ENCODE results near the gene JAK2. TPM values are rescaled to one million over a fixed set of nuclear protein-coding genes. Genes with fewer than 3 reads are reported as not detected.

The JAK2 gene
- total and polyA plus RNA-seq, 2 of the 4 experiments (the other 2 are of a cell fraction) = 2.3 to 6.1 TPM

- Histone ChIP-seq H2BK5ac (ENCODE audit: low read depth, low read length, poor library complexity, severe bottlenecking) (no peak overlapping the region), H2BK120ac (ENCODE audit: low read depth, low read length) (no peak overlapping the region), H2AK9ac (replicated peaks; ENCODE audit: low read depth, low read length, poor library complexity) (no peak overlapping the region), H2AK5ac (ENCODE audit: low read depth, low read length) (no peak overlapping the region), H3K4me2 (ENCODE audit: low read depth, low read length) (no peak overlapping the region), H2BK15ac (ENCODE audit: low read depth, low read length) (no peak overlapping the region), H3K4ac (ENCODE audit: low read depth, low read length) (no peak overlapping the region), H3K9me1 (ENCODE audit: insufficient read depth, low read length) (no peaks in the 10 kb centered on the region), H4K91ac (ENCODE audit: insufficient read depth, low read depth, low read length) (no peak overlapping the region), H4K5ac (ENCODE audit: low read depth, low read length) (no peak overlapping the region), H3K4me3 (ENCODE audit: insufficient read depth, low read depth, low read length) (no peak overlapping the region), H3K4me1 (ENCODE audit: control insufficient read depth, insufficient read depth, low read length) (no peaks in the 10 kb centered on the region), H3K23ac (ENCODE audit: low read depth, low read length) (no peak overlapping the region), H3K9me3 (ENCODE audit: control insufficient read depth, insufficient read depth, low read length) (no peaks in the 10 kb centered on the region), H2BK20ac (ENCODE audit: low read depth, low read length) (no peak overlapping the region), H3K27me3 (ENCODE audit: control insufficient read depth, insufficient read depth, low read length) (no peaks in the 10 kb centered on the region), H2AFZ (replicated peaks; ENCODE audit: low read length, poor library complexity) (no peak overlapping the region), H3K79me1 (ENCODE audit: low read depth in 1 of 2, low read length in 2 of 2) (no peaks in the 10 kb centered on the region; a peak in 2 of 4 replicates), H4K20me1 (ENCODE audit: insufficient read depth, low read length) (no peaks in the 10 kb centered on the region), H3K9ac (ENCODE audit: low read depth, low read length) (no peak overlapping the region), H4K8ac (ENCODE audit: low read depth in 2 of 2, low read length in 2 of 2) (no peak overlapping the region), H3K36me3 (ENCODE audit: control insufficient read depth, insufficient read depth, low read length) (no peaks in the 10 kb centered on the region), H3K27ac (ENCODE audit: insufficient read depth, low read length) (no peak overlapping the region), H3K18ac (ENCODE audit: low read depth, low read length) (no peak overlapping the region), H3K56ac (ENCODE audit: extremely low read depth, insufficient read depth, low read length) (no peak overlapping the region), H3K14ac (replicated peaks; ENCODE audit: low read depth, low read length) (no peak overlapping the region)
- POLR2A ChIA-PET (ENCODE audit: unreplicated experiment) = interaction anchor here (0.6 kb wide), 1 partner anchor 43 kb away, joined by 3 read pairs; no protein-coding TSS in a partner anchor
- dilution Hi-C loops (cut with HindIII; ENCODE audit: low sequenced_read_pairs, unreplicated experiment) (no loop called here), in situ Hi-C loops (cut with MboI; ENCODE audit: low sequenced_read_pairs) (no loop called here), intact Hi-C loops (cut with micrococcal nuclease) (no loop called here)
- ATAC-seq (ENCODE audit: low read depth) = no peak
- CTCF ChIA-PET = no interaction called here
- no peak for TF ChIP-seq USF2 (IDR thresholded peaks at IDR 0.05; ENCODE audit: low read depth, low read length)
- peak; percentile 57 for TF ChIP-seq CEBPB (IDR thresholded peaks at IDR 0.05; ENCODE audit: low read depth, low read length)
- BruUV-seq (replicated peaks) = no TSS peak
- no CpG with 5 or more reads among the region's 1 CpG for WGBS, 2 experiments (ENCODE audit: extremely low coverage in 2 of 2, insufficient read length in 1 of 2)
- DNase-seq = no peak
Measured at GRCh38 chr9:5062631-5063030, 77.6 kb downstream of the JAK2 start.
